ENCODE data around the gene ABCA13. TPM values are rescaled to one million over a fixed set of nuclear protein-coding genes. Genes with fewer than 3 reads are reported as not detected.

Gene ABCA13
- total RNA-seq, 1 donor: 4.3 TPM

- no peak for DNase-seq (ENCODE audit: low read depth in 2 of 3, low spot score in 2 of 3)
Measured at GRCh38 chr7:48473205-48473865, 302.1 kb downstream of the ABCA13 start.

GRCh38 chr7:48481235-48481634 is 310.0 kb downstream of the ABCA13 start:
- DNase-seq (ENCODE audit: low read depth in 2 of 3, low spot score in 2 of 3): no peak

GRCh38 chr7:48497521-48497920 is 326.3 kb downstream of the ABCA13 start:
- no peak for DNase-seq (ENCODE audit: low read depth in 2 of 3, low spot score in 2 of 3)

- DNase-seq (ENCODE audit: low read depth in 2 of 3, low spot score in 2 of 3): no peak
Measured at GRCh38 chr7:48502021-48502420, 330.8 kb downstream of the ABCA13 start.

GRCh38 chr7:48505051-48505450 is 333.8 kb downstream of the ABCA13 start:
- DNase-seq (ENCODE audit: low read depth in 2 of 3, low spot score in 2 of 3): no peak

GRCh38 chr7:48505466-48505865 is 334.2 kb downstream of the ABCA13 start:
- DNase-seq (ENCODE audit: low read depth in 2 of 3, low spot score in 2 of 3): no peak

GRCh38 chr7:48506569-48506968 is 335.3 kb downstream of the ABCA13 start:
- DNase-seq (ENCODE audit: low read depth in 2 of 3, low spot score in 2 of 3): no peak

GRCh38 chr7:48511080-48511479 is 339.8 kb downstream of the ABCA13 start:
- no peak for DNase-seq (ENCODE audit: low read depth in 2 of 3, low spot score in 2 of 3)

GRCh38 chr7:48512892-48513291 is 341.6 kb downstream of the ABCA13 start:
- DNase-seq (ENCODE audit: low read depth in 2 of 3, low spot score in 2 of 3): no peak

GRCh38 chr7:48515171-48515570 is 343.9 kb downstream of the ABCA13 start:
- DNase-seq (ENCODE audit: low read depth in 2 of 3, low spot score in 2 of 3): no peak

- DNase-seq (ENCODE audit: low read depth in 2 of 3, low spot score in 2 of 3): no peak
Measured at GRCh38 chr7:48518092-48518491, 346.8 kb downstream of the ABCA13 start.

GRCh38 chr7:48522692-48523091 is 351.4 kb downstream of the ABCA13 start:
- DNase-seq (ENCODE audit: low read depth in 2 of 3, low spot score in 2 of 3): no peak

- no peak for DNase-seq (ENCODE audit: low read depth in 2 of 3, low spot score in 2 of 3)
Measured at GRCh38 chr7:48525736-48526732, 354.8 kb downstream of the ABCA13 start.

- DNase-seq (ENCODE audit: low read depth in 2 of 3, low spot score in 2 of 3): peak in 2 of 3 donors; percentile 9 to 46
Measured at GRCh38 chr7:48528646-48529045, 357.4 kb downstream of the ABCA13 start.

- no peak for DNase-seq (ENCODE audit: low read depth in 2 of 3, low spot score in 2 of 3)
Measured at GRCh38 chr7:48537561-48537960, 366.3 kb downstream of the ABCA13 start.

GRCh38 chr7:48540746-48541145 is 369.5 kb downstream of the ABCA13 start:
- DNase-seq (ENCODE audit: low read depth in 2 of 3, low spot score in 2 of 3): no peak

GRCh38 chr7:48548667-48549066 is 377.4 kb downstream of the ABCA13 start:
- no peak for DNase-seq (ENCODE audit: low read depth in 2 of 3, low spot score in 2 of 3)

- DNase-seq (ENCODE audit: low read depth in 2 of 3, low spot score in 2 of 3): no peak
Measured at GRCh38 chr7:48551652-48552051, 380.4 kb downstream of the ABCA13 start.

- no peak for DNase-seq (ENCODE audit: low read depth in 2 of 3, low spot score in 2 of 3)
Measured at GRCh38 chr7:48563334-48563733, 392.1 kb downstream of the ABCA13 start.

GRCh38 chr7:48575516-48575915 is 404.3 kb downstream of the ABCA13 start:
- DNase-seq (ENCODE audit: low read depth in 2 of 3, low spot score in 2 of 3): no peak

GRCh38 chr7:48587475-48587874 is 416.2 kb downstream of the ABCA13 start:
- DNase-seq (ENCODE audit: low read depth in 2 of 3, low spot score in 2 of 3): no peak

- DNase-seq (ENCODE audit: low read depth in 2 of 3, low spot score in 2 of 3): no peak
Measured at GRCh38 chr7:48594349-48594748, 423.1 kb downstream of the ABCA13 start.
